Posterior cingulate gyrus (tissue), 11 donors: Measurements from ENCODE around the gene CFAP299.
"Not testable (repeated sequence)": the region's sequence is repeated elsewhere in the genome, so short reads cannot be mapped to it uniquely, and the experiment has no call there.

Source experiments
- DNase-seq, 10 donors: peaks; one replicate each; pipeline versions ENCODE4 v3.0.0 to v3.0.0-alpha.2; 2020 to 2021; ENCODE audit warnings: mixed read lengths in 3 of 10
- intact Hi-C: fragments of 100-400 bp; cut with DNase I; formaldehyde crosslinking; loops from one replicate; pipeline ENCODE4 v1.15.1; 2023

CFAP299 gene

DNA sequence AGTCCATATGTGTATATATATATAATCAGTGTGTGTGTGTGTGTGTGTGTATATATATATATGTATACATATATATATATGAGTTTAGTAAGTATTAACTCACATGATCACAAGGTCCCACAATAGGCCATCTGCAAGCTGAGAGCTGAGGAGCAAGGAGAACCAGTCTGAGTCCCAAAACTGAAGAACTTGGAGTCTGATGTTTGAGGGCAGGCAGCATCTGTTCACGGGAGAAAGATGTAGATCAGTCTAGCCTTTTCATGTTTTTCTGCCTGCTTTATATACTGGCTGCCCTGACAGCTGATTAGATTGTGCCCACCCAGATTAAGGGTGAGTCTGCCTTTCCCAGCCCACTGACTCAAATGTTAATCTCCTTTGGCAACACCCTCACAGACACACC is 465.2 kb downstream of the CFAP299 start:
- intact Hi-C loops, DNase-seq: not testable (repeated sequence)

DNA sequence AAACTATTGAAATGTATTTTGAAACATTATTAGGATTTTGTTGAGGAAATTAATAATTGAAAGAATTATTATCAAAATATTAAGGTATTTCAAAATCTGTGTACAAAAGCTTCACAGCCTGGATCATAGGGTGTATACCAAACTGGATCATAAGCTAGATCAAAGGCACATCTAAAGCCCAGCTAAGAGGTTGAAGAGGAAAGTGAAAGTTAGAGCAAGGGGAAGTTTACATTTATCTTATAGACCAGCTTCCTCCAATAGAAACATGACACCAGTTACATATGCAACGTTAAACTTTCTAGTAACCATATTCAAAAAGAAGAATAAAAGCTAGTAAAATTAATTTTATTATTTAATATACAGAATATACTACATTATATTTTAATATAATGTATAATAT is 467.8 kb downstream of the CFAP299 start:
- intact Hi-C loops = no loop called here
- no peak for DNase-seq

DNA sequence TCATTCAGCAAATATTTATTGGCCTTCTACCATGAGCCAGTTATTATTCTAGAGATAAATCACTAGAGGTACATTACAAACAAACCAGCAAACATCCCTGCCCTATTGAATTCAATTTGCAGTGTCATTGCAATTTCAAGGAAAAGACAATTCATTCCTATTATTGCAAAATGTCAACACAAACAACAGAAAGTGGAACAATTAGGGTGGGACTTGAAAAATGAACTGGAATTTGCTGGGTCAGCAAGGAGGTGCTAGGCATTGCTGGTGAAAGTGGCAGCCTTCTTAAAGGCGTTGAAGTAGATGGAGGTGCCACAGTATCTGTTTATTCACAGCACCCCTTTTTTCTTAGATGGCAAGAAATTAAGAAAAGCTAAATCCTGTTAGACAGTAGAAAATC is 470.9 kb downstream of the CFAP299 start:
- intact Hi-C loops = no loop called here

DNA sequence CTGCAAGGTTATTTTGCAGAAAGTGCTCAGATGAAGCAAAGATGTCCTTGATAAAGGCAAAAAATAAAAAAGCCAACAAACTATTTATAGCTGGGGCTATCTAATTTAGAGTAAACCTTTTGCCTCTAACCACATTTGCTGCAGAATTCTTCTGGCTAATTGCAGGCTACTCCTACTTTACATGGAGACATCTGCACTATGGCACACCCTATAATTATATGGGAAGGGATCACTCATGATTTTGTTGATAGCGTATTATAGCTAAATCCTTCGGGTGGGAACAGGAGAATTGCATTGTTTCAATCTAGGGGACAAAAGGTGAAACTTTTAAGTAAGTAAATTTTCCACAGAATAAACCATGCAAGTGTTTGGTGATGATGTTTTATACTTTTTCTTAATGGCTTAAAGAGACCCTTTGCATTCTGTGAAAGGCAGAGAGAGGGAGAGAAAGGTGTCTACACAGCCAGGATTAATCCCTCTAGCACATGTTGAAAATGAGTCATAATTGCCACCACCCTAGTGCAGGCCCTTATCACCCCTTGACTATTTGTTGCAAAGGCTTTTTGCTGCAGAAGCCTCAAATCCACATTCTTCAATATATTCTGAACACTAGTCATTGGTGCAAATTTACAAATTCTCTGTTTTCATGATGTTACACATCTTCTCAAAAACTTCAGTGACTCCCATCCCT is 473.7 kb downstream of the CFAP299 start:
- intact Hi-C loops = no loop called here
- DNase-seq = no peak

More for the DNA sequence above, 470.9 kb downstream of the CFAP299 start:
- DNase-seq = no peak

DNA sequence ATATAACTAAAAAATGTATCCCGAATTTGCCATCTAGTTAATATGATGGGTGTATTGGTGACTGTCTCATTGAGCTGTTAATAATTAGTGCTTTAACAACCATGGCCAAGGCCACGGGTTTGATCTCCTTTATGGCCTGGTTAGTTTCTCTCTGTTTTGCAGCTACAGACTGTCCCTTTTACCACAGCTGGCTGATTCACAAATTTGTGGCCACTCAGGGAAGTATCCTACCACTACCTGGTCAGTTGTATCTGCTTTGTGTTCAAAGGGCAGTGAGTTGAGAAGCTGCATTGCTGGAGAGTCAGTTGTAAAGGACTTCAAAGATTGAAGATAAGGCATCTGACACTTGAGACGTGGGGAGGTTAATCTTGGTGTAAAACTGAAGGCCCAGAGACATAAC is 475.9 kb downstream of the CFAP299 start:
- intact Hi-C loops = no loop called here
- DNase-seq = no peak

DNA sequence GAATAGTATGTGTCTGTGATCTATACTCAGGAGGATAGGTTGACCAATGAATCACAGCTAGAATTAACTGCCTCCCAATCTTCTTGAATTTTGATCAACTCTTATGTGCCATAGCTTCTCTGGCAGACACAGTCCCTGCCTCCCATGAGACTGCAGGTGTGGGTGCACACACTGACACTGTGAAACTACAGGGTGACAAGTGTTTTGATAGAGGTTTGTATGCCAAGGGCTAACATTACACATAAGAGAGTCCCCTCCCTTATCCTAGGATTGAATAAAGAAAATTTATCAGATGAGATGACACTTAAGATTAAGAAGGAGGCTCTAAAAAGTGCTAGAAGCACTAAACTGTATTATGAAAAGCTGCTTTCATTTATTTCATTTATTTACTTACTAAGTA is 476.6 kb downstream of the CFAP299 start:
- DNase-seq = no peak
- intact Hi-C loops = no loop called here

DNA sequence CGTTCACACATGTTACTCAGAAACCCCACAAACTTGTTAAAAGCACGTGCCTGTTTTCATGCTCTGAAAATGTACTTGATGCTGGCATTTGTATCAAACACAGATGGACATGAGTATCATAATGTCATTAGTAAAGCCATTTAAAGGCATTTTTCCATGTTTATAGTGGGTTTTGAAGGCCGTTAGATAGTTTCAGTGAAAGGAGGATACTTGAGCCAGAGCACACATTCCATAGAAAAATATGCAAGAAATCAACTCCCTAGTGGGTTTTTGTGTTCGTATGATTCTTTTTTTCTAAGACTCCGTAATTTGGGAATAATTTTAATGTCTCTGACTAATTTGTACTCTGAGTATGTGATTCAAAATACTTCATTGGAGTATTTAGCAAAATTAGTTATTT is 478.7 kb downstream of the CFAP299 start:
- intact Hi-C loops = no loop called here
- DNase-seq = no peak

DNA sequence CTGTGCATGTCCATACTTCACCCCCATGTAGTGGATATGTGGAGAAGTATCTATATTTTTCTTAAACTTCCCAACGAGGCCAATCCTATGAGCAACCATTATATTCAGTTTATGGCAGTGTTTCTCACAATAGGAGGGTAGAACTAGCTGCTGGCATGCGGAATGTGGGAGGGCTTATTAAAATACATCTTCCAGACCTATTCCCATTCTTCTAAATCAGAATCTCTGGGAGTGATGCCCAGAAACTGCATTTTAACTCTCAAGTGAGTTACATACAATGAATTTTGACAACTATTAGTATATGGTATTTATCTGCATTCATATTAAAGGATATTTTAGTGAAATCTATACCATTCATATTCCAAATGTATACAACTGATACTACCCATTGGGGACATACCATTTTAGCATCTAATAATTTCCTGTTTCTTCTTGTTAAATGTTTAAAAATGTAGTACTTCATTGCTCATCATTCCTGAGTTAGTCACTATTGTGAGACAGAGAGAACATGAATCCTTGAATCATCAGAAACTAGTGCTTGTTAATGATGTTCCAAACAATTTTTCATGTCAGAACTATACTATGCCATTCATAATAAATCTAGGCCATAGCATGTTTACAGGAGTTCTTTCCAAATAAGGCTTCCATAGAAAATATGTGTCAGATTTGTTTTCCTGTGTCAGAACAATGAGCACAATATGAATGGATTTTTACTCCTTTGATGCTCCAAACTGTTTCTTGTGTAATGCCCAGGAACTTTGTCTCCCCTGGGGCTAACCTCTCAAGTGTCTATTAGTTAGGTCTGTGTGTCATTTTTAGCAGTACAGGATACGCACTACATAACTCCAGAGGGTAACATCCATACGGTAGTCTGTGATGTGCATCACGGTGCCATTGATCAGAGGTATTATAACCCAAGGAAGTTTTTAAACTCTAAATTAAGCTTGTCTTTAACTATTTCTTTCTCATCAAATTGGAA is 496.1 kb downstream of the CFAP299 start:
- DNase-seq = no peak
- intact Hi-C loops = no loop called here

DNA sequence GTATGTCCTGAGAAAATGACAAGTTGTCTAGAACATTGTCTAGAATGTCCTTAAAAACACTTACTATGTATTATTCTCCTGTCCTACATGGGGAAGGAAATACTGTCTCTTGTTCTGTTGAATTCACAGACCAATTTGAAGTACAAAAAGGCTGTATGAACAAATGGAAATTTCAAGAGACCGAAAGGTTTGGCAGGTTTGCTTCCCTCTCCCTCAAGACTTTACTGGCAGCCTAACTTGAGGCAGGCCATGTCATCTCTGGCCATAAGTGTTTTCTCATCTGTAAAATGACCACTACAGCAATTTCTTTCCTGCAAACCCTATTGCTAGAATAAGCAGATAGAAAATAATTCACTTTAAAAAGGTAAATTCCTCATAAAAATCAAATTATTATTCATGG is 503.8 kb downstream of the CFAP299 start:
- intact Hi-C loops = no loop called here
- DNase-seq = no peak

DNA sequence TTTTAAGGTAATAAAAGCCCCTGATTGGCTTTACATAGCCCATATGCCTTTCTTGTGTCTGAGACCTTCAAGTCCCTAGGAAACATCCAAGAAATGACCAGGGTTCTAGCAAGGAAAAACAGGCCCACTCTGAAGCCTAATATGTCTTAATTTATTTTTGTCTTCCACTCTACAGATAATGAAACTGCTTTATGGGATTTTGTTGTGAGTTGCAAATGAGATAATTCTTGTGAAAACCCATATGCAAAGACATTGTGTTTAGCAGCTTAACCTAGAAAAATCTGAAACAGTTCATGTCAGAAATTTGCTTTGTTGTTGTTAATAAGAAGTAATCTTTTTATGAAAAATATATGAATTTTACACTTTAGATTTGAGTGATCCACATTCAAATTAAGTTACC is 504.3 kb downstream of the CFAP299 start:
- intact Hi-C loops = no loop called here
- no peak for DNase-seq

DNA sequence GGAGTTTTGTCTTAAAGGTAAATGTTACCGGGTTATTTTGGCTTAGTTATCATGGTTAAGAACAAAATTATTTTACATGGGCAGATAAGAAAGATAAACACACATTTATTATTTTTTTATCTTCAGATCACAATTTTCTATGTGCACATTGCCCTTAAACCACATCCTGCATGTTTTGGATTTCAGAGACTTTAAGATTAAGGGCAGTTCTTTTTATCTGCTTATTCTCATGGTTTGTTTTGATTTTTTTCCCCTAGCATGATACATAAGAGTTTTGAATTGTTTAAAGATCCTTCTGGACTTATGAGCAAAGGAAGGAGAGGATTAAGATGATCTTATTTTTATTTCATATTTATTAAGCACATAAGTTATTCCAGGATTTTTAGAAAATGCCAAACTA is 504.9 kb downstream of the CFAP299 start:
- intact Hi-C loops = no loop called here
- no peak for DNase-seq

DNA sequence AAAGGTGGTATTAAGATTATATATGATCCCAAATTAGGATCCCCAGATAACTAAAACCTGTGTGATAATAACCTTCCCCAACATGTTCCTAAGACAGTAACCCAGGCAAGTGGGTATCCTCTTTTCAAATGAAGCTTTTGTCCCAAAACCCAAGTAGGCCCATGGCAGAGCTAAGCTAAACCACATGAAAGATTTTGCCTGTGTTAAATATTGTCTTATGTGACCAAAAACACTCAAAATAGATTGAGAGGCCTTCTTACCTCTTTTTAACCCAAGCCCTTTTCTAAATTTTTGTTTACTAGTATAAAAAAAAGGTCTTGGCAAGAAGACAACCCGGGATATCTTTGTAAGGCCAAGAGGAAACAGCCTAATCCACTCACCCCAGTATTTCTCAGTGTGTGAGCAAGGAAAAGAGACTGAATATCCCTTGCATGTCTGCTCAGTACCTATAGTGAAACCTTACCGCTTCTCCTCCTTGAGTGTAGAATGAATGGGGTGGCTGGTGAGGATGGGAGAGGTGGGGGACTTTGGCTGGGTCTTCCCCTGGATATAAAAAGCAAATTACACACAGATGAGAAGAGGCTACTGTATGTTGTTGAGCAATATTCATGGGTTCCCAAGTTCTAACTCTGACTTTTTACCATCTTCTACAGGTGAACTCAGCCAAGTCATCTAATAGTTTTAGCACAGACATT is 506.2 kb downstream of the CFAP299 start:
- DNase-seq = no peak
- intact Hi-C loops = no loop called here

DNA sequence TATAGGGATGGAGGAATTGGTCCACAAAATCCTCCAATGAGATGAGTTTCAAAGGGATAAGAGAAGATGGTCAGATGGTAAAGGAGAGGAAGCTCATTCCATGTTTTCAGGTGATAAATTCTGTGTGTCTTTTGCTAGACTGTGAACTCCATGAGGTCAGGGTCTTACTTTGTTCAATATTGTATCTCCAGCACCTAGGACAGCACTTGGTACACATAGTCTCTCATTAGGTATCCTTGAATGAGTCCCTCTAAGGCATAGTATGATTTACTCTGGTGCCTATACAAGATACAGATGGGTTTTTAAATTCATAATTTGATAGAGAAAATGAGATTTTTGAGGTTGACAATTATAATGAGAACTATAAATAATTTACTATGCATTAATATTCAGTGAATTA is 510.7 kb downstream of the CFAP299 start:
- intact Hi-C loops = no loop called here
- no peak for DNase-seq

DNA sequence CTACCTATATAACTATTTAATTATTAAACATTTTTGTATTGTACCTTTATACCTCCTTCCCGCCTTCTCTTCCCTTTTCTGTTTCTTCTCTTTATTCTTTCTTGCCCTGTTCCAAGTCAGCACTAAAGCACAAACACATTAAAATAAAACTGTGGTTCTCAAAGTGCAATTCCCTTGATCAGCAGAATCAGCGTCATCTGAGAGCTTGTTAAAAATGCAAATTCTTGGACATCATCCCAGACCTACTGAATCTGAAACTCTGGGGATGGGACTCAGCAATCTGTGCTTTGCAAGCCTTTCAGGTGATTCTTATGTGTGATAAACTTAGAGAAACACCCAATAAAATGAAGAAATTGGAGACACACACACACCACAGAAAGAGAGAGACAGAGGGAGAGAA is 516.5 kb downstream of the CFAP299 start:
- intact Hi-C loops = no loop called here
- no peak for DNase-seq

DNA sequence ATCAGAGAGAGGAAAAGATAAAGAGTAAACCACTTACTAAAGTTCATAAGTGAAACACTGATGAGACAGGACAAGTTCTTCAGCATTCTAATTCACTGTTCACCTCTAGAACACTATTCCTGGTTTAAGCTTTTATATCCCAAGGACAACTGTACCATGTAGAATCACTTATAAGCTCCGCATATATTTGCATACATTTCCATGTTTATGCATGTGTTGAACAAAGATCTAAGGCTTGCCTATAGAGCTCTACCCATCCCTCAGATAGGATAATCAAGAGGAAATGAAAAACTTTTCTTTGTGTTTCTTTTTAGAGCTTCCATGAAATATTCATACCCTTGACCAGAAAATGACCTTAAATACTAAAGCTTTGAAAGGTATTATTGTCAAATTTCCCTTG is 538.0 kb downstream of the CFAP299 start:
- intact Hi-C loops = no loop called here
- no peak for DNase-seq

DNA sequence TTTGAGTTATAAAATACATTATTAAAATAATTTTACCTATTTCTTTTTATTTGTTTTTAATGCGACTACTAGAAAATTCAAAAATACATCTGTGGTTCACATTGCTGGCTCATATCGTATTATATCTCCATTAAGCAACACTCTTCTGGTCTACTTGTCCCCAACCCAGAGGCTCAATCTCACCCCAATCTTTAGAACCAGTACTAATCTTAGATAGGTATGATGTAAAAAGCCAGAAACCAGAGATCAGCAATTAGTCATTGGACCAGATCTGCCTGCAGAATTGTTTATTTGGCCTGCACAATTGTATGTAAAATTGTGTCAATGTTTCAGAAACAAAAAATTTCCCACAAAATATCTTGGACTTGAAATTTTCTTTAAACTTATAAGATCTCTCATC is 539.4 kb downstream of the CFAP299 start:
- DNase-seq = no peak
- intact Hi-C loops = no loop called here

DNA sequence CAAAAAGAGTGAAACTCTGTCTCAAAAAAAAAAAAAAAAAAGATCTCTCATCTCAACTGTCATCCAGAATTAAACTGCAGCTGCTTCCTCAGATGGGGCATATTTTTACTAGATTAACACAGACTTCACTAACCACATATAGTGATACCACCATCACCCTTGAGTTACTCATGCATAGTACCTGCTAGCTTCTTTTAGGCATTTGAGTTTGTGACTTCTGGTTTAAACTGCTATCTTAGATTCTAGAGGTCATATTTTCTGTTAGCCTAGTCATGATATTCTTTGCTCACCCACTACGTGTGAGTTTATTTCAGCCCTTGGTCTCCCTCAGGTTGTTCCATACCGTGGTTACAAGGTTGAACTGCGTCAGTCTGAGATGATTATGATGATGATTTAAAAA is 540.1 kb downstream of the CFAP299 start:
- intact Hi-C loops = no loop called here
- DNase-seq = no peak

DNA sequence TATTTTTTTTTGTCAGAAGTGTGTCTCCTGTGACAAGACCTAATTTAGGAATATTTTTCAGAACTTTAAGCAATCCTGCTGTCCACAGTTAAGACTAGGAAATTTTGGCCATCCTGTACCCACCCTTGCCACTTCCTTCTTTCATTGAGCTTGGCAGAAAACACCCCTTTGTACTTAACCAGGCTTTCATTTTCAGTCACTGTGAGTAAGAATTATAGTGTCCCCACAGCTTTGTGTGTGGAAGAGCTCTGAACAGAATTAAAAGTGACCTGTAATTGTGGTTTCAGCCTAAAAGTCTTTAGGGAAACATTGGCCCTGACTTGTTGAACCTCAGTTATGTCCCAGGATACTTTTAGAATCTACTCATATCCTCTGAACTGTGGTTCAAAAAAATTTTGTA is 541.3 kb downstream of the CFAP299 start:
- DNase-seq = no peak
- intact Hi-C loops = no loop called here

DNA sequence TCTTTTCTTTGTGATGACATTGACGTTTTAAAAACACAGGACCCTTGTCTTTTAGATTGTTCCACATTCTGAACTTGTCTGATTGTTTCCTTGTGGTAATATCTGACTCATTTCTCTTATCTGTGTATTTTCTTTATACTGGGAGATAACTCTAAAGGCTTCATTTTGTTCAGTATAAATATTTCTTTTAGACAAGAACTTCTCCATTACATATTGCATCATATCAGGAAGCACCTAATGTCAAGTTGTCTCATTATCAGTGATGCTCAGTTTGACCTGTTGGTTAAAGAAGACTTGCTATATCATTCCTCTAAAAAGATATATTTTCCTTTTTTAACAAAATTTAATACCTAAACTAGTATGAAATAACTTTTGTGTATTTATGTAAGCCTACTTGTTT is 542.7 kb downstream of the CFAP299 start:
- no peak for DNase-seq
- intact Hi-C loops = no loop called here

DNA sequence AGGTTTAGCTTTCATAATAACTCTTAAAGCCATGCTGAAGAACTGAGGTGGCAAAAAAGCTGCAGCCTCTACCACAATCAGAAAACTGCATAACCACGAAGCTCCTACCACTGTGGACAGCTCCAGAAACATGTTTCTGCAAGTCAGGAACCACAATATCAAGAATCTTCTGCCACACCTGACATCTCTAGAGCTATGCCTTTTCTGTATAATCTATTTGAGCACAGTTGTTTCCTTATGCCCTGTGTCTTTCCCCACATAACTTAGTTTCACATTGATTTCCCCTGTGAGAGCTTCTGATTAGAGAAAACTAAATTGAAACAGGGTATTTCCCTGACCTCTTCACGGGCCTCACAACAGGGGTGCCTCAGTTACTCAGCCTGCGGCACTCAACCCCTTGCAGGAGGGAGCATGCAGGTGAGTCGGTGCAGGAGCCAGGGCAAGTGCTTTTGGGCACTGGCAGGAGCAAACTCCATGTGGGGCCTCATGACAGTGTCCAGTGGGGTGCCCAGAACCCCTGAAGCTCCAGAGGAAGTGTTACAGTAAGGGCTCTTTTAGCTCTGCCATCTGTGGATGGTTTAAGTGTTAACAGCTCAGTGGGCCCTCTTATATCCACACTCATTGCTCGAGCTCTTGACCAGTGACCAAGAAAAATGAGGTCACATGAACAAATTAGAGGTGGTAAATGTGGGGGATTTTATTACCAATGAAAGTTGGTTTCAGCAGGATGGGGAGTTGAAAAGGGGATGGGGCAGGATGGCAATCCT is 562.2 kb downstream of the CFAP299 start:
- DNase-seq = no peak
- intact Hi-C loops = no loop called here

DNA sequence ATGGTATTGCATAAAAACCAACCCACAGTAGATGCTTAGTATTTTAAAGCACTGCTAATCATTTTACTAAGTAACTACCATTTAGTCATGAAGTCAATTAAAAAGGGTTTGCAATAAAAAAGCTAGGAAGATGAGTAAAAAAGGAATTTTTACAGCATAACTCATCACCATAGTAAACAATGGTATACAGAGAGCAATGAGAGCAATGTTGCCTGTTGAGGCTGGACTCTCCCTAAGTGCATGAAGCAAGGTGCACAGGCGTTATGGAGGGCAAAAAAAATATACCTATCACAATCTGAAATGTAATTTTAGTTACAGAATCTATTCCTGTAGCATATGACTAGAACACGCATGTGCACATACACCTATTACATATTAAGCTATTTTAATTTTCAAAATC is 565.4 kb downstream of the CFAP299 start:
- intact Hi-C loops = no loop called here
- DNase-seq = no peak
